GM21619 (cell line): ENCODE measurements around the gene STRIT1.
"Not testable (repeated sequence)": the region's sequence is repeated elsewhere in the genome, so short reads cannot be mapped to it uniquely, and the experiment has no call there.

Experiments
- ATAC-seq: cut with Tn5 transposase; IDR thresholded peaks from one replicate; pipeline ENCODE4 v1.9.1; 2021; ENCODE audit not compliant: unreplicated experiment

The STRIT1 gene

GRCh38 chr3:155313916-155314315 is 20.4 kb upstream of the STRIT1 start:
- no peak for ATAC-seq

- ATAC-seq, result no peak
These were observed 19.8 kb upstream of the STRIT1 start for GRCh38 chr3:155313300-155313699.

- ATAC-seq, result no peak
These were observed 19.3 kb upstream of the STRIT1 start for GRCh38 chr3:155312781-155313180.

- no peak for ATAC-seq
These were observed 16.1 kb upstream of the STRIT1 start for GRCh38 chr3:155309581-155309980.

- no peak for ATAC-seq
These were observed 15.3 kb upstream of the STRIT1 start for GRCh38 chr3:155308831-155309230.

GRCh38 chr3:155307183-155307582 is 13.7 kb upstream of the STRIT1 start:
- ATAC-seq, result no peak

- ATAC-seq, result no peak
These were observed 10.9 kb upstream of the STRIT1 start for GRCh38 chr3:155304394-155304793.

GRCh38 chr3:155303540-155304097 is 10.1 kb upstream of the STRIT1 start:
- no peak for ATAC-seq

GRCh38 chr3:155302891-155303290 is 9.4 kb upstream of the STRIT1 start:
- no peak for ATAC-seq

- no peak for ATAC-seq
These were observed 9.0 kb upstream of the STRIT1 start for GRCh38 chr3:155302481-155302880.

- no peak for ATAC-seq
These were observed 3.6 kb upstream of the STRIT1 start for GRCh38 chr3:155297100-155297499.

GRCh38 chr3:155296413-155296812 is 2.9 kb upstream of the STRIT1 start:
- no peak for ATAC-seq

- no peak for ATAC-seq
These were observed 790 bp downstream of the STRIT1 start for GRCh38 chr3:155292693-155293092.

- no peak for ATAC-seq
These were observed 1.4 kb downstream of the STRIT1 start for GRCh38 chr3:155292133-155292532.

- ATAC-seq, result no peak
These were observed 6.7 kb downstream of the STRIT1 start for GRCh38 chr3:155286736-155287135.

GRCh38 chr3:155285936-155286335 is 7.5 kb downstream of the STRIT1 start:
- ATAC-seq, result no peak

GRCh38 chr3:155283092-155284056 is 10.1 kb downstream of the STRIT1 start:
- no peak for ATAC-seq

- no peak for ATAC-seq
These were observed 10.9 kb downstream of the STRIT1 start for GRCh38 chr3:155282385-155283091.

GRCh38 chr3:155281912-155282311 is 11.6 kb downstream of the STRIT1 start:
- ATAC-seq, result no peak

GRCh38 chr3:155276089-155276488 is 17.4 kb downstream of the STRIT1 start:
- not testable (repeated sequence) for ATAC-seq

- not testable (repeated sequence) for ATAC-seq
These were observed 18.2 kb downstream of the STRIT1 start for GRCh38 chr3:155275159-155275754.
